Fibroblast of the conjunctiva (primary cell): ENCODE measurements around the gene GUCA2B.

Experiments used
- DNase-seq: peaks from one replicate; pipeline ENCODE4 v3.0.0-alpha.2; 2010; ENCODE audit warnings: low read depth

Gene GUCA2B

DNA sequence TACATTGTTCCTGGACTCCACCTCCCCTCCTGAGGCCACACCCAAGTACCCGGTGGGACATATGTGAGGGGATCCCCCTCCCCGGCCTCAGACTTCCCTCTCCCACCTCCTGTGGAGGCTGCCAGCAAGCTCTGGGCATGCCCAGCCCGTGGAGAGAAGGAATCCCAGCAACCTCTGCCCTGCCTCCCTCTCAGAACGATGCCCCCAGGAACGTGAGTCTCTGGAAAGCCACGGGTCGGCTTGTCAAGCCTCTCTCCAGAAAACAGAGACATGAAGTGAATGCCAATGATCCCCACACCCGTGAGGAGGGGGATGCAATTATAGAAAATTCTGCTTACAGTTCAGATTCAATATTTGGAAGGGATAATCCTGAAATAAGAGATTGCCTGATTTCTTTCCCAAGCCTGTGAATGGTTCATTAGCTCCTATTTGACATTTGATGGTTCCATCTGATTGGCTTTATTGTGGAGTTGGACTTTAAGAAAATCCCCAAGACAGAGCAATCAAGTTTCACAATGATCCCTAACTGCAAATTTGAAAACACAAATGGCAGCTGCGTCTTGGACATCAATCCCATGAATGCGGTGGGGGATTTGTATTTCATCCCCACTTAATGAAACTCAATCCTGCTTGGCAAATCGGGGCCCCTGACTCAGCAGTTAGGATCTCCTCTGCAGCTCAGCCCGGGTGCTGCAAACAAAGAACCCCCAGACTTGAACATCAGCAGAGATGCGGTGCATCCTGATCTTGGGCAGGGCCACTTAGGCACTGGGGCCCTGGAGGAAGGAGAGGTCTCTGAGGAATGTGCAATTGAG, 9.1 kb upstream of the GUCA2B start:
- DNase-seq = no peak

GRCh38 chr1:42144711-42145388, 8.4 kb upstream of the GUCA2B start:
- DNase-seq = no peak

GRCh38 chr1:42145389-42145716, 7.9 kb upstream of the GUCA2B start:
- no peak for DNase-seq

DNA sequence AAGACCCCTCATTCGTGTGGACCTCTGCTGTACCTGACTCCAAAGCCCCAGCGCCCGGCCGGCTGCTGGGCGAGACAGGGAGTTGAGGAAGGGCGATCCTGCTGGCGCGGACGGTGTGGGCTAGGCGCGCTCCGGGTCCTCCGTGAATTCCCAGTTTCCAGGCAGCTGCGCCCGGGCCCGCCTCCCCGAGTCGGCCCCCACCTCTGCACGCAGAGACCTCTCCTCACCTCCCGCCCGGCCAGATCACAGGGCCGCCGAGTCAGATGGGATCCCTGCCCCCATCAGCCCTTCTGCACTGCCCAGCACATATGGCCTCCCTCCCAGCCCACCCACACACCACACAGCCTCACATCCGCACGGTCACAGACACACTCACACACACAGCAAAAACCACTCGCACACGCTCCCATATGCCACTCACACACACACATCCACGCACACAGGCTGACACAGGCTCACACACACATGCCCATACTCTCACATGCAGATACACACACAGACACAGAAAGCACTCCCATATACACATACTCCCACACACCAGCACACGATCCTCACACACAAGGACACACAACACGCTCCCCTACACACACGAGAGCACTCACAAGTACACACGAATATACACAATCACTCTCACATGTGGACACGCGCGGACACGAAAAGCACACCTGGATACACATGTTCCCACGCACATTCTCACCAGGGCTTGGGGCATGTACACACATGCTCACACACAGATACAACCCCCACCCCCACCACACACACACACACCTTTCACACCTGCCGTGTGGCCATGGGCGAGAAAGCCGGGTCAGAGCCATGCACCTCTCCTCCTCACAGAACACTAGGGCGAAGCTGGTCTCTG, 7.2 kb upstream of the GUCA2B start:
- DNase-seq = no peak

GRCh38 chr1:42146626-42147320, 6.4 kb upstream of the GUCA2B start:
- peak; percentile 20 for DNase-seq

GRCh38 chr1:42148166-42148565, 5.0 kb upstream of the GUCA2B start:
- DNase-seq = no peak

DNA sequence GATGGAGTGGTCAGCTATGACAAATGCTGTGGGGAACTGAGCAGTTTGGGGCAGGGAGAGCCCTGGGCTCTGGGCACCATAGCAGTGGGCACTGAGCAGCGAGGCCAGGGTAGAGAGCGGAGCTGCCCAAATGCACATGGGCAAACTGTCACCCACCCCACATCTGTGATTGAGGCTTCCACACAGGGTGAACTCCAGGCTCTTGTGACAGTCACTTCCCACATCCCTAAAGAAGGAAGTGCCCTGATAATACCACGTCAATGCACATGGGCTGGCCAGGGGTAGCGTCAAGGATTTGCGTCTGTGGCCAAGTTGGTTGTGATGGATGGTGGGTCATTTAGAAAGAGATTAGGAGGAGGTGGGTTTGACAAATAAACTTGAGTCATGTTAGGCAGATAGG, 2.6 kb upstream of the GUCA2B start:
- no peak for DNase-seq

- no peak for DNase-seq
These were observed 1.1 kb upstream of the GUCA2B start for GRCh38 chr1:42152119-42152518.

DNA sequence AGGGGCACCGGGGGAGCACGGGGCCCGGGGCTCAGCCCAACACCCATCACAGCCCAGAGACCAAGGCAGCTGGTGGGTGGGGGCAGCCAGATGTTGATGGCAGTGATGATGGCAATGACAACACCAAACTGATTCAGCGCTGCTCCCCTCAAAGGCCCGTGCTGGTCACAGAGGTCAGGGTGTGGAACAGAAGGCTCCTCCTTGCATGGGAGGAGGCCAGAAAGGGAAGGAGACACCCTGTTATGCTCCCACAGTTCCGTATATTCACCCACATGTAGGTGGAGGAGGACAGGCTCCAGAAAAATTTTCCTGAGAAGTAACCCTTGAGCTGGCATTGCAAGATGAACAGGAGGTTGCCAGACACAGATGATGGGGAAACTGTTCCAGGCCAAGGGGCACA, 414 bp downstream of the GUCA2B start:
- DNase-seq = no peak

- no peak for DNase-seq
These were observed 1.5 kb downstream of the GUCA2B start for GRCh38 chr1:42154685-42155084.

DNA sequence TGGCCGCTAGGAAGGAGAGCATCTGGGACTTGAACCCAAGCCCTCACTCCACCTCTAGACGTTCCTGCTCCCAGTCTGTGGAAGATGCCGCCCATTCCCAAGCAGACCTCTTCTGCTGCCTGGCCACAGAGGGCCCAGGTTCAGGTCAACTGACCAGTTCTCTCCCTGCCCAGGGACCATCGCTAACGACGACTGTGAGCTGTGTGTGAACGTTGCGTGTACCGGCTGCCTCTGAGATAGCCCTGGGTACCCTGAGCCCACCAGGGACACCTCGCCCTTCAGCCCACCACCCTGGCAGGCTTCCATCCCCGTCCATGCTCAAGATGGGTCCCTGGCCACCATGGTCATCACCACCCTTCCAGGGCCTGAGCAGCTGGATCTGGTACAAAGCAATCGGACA, 2.2 kb downstream of the GUCA2B start:
- no peak for DNase-seq

DNA sequence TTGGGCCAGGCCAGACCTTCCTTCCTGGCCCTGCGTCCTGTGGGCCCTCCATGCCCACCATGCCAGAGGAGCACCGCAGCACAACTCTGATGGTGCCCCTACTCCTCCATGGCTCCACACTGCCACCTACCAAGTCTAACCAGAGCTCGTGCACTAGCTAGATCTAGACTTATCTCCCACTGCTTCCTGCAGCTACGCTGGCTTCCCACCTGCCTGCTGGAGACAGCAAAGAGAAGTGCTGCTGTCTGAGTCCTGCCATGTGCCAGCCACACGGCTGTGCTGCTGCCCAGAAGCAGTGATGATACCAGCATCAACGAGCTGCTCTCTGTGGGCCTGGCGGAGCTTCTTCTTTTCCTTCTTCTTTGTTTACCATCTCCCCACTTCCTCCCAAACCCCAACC, 4.5 kb downstream of the GUCA2B start:
- DNase-seq = no peak

GRCh38 chr1:42158189-42158588, 5.0 kb downstream of the GUCA2B start:
- DNase-seq = no peak

DNA sequence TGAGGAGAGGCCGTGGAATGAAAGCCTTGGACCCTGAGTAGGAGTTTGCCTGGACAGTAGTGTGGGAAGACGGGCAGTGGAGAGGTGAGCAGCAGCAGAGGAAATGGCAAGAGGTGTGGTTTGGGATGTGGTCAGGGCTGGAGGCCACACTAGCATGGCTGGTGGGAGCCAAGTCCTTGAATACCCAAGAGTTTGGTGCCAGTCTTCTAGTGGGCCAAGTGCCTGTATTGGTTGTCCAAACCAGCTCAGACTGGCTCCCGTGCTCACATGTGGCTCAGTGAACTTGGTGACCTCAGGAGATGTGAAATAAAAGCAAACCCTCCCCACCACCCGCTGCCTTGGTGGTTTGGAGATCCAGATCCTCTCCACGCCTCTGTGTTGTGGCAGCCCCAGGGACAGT, 9.0 kb downstream of the GUCA2B start:
- DNase-seq = no peak

DNA sequence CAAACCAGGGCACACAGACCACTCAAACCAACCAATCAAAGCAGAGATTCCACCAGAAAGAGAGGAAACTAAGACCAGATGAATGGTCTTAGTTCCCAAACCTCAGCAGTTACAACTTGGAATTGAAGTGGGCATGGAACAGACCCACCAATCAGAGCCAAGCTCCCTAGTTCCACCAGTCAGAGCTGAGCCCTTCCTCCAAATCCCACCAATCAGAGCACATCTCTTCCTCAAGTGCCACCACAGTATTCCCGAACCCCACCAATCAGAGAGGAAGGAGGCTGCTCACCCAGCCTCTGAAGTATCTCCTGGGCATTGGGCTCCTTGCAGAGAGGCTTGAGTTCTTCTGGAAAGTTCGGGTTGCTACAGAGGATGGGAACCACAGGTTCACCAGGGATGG, 9.9 kb downstream of the GUCA2B start:
- no peak for DNase-seq

GRCh38 chr1:42163536-42164503, 10.6 kb downstream of the GUCA2B start:
- no peak for DNase-seq

DNA sequence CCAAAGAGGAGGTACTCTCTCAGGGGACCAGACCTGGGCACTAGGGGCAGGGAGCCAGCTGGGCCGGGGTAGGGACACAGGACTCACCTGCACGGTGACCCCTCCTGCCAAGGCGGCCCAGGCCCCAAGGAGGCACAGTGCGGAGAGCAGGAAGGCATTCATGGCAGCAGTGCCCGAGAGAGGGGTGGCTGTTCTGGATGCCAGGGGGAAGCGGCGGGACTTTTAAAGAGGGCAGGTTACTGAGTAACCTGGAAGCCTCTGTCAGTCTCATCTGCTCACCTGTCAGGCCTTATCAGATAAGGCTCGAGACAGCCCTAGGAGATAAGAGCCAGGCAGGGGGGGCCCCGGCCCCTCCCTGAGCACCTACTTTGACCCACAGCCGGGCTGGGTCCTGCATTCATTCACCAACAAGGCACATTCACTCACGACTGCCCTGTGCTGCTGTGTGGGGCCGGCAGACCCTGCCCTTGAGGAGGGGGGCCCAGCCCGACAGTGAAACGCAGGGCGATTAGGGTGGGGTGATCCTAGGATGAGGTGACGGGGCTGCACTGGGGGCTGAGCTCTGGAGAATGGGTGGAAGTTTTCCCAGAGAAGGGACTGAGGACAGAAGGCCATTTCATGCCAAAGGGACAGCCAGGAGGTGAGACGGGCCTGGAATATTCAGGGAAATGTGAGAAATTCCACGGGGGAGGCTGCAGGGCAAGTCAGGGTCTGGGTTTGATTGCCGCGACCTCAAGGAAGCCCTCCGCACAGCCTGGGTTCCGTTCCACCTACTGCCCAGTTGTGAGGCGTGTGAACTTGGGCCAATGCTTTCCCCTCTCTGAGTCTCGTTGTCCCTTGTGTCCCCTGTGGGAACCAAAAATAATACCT, 11.6 kb downstream of the GUCA2B start, which contains the start of gene GUCA2A:
TSS of gene GUCA2A (minus strand) at position 195 of the 870 bp plus-strand sequence. CDS start at position 162, 33 bp downstream.
- DNase-seq = no peak

- DNase-seq = no peak
These were observed 12.5 kb downstream of the GUCA2B start for GRCh38 chr1:42165511-42166210.
